DOHH2 (cell line): ENCODE data around the gene SNRPA.

Source experiments
- H3F3A ChIP-seq: fragments of 200-600 bp; sonication (generic), shearing (Covaris generic); 2 replicates; pipeline ENCODE4 v1.6.0; 2016; ENCODE audit warnings: antibody characterized with exemption, mild to moderate bottlenecking; ENCODE audit not compliant: control insufficient read depth, insufficient read depth
- H3K27ac ChIP-seq: fragments of 200-600 bp; sonication (generic); 2 replicates; pipeline ENCODE4 v1.5.1; 2014; ENCODE audit warnings: low read depth, mild to moderate bottlenecking, low read length, moderate library complexity
- H3K27me3 ChIP-seq: fragments of 200-600 bp; sonication (generic); 2 replicates; pipeline ENCODE4 v1.6.1; 2014; ENCODE audit warnings: mild to moderate bottlenecking, low read length, mixed read lengths; ENCODE audit not compliant: control insufficient read depth
- H3K36me3 ChIP-seq: fragments of 200-600 bp; sonication (generic); 2 replicates; pipeline ENCODE4 v1.6.1; 2014; ENCODE audit warnings: mild to moderate bottlenecking, low read length, moderate library complexity, mixed read lengths; ENCODE audit not compliant: control insufficient read depth
- H3K4me1 ChIP-seq: fragments of 200-600 bp; sonication (generic); 2 replicates; pipeline ENCODE4 v1.6.1; 2014; ENCODE audit warnings: mild to moderate bottlenecking, low read length, mixed read lengths; ENCODE audit not compliant: control insufficient read depth
- H3K4me2 ChIP-seq: fragments of 200-600 bp; sonication (generic); 2 replicates; pipeline ENCODE4 v1.6.0; 2014; ENCODE audit warnings: mild to moderate bottlenecking, low read length, moderate library complexity
- H3K4me3 ChIP-seq: fragments of 200-600 bp; sonication (generic); 2 replicates; pipeline ENCODE4 v1.5.1; 2014; ENCODE audit warnings: mild to moderate bottlenecking, low read length, mixed read lengths
- H3K79me2 ChIP-seq: fragments of 200-600 bp; sonication (generic); 2 replicates; pipeline ENCODE4 v1.6.1; 2014; ENCODE audit warnings: mild to moderate bottlenecking, low read length, mixed read lengths; ENCODE audit not compliant: control insufficient read depth
- H3K9me2 ChIP-seq: fragments of 200-600 bp; sonication (generic); replicated peaks from 2 replicates; pipeline ENCODE4 v1.6.1; 2014; ENCODE audit warnings: mild to moderate bottlenecking, low read length, mixed read lengths; ENCODE audit not compliant: control insufficient read depth
- H3K9me3 ChIP-seq: fragments of 200-600 bp; sonication (generic); 2 replicates; pipeline ENCODE4 v1.6.1; 2014; ENCODE audit warnings: antibody characterized with exemption, low read length, mixed read lengths; ENCODE audit not compliant: control insufficient read depth, insufficient read depth
- H4K20me1 ChIP-seq: fragments of 200-600 bp; sonication (generic); 2 replicates; pipeline ENCODE4 v1.6.0; 2014; ENCODE audit warnings: low read depth, mild to moderate bottlenecking, antibody characterized with exemption, low read length, moderate library complexity; ENCODE audit not compliant: control insufficient read depth, insufficient read depth
- CTCF ChIP-seq: fragments of 200-600 bp; sonication (generic); IDR thresholded peaks from one replicate; pipeline ENCODE4 v1.5.1; 2014; ENCODE audit warnings: antibody characterized with exemption, mild to moderate bottlenecking, low read depth, low read length; ENCODE audit not compliant: poor library complexity, severe bottlenecking
- EZH2phosphoT487 ChIP-seq: fragments of 200-600 bp; sonication (generic); IDR thresholded peaks from 2 replicates; pipeline ENCODE4 v1.6.1; 2017; ENCODE audit warnings: borderline replicate concordance, mild to moderate bottlenecking, antibody characterized with exemption, low read length, moderate library complexity, mixed read lengths

Gene SNRPA

GRCh38 chr19:40716482-40717324 is 34.3 kb upstream of the SNRPA start, which contains the start of the genes COQ8B and ITPKC:
Gene COQ8B, minus strand, starts transcription at chr19:40716886. Its CDS starts 2,254 bp downstream, at chr19:40714632.
Gene ITPKC, plus strand, starts transcription at chr19:40717112. Its CDS starts 24 bp downstream, at chr19:40717136.
- H3K4me1 ChIP-seq = peaks cover 42% of the 10 kb centered on the region
- no peaks in the 10 kb centered on the region; the same call in 1 of the 2 replicates for H3F3A ChIP-seq
- TF ChIP-seq CTCF (peak; percentile 12), EZH2phosphoT487 (no peak)
- H3K4me3 ChIP-seq = peak within 1 kb of the TSS; percentile 78
- no peaks in the 10 kb centered on the region for H4K20me1 ChIP-seq
- peaks cover 4% of the 10 kb centered on the region for H3K36me3 ChIP-seq
- H3K9me3 ChIP-seq = no peaks in the 10 kb centered on the region
- peaks cover 37% of the 10 kb centered on the region for H3K79me2 ChIP-seq
- no peaks in the 10 kb centered on the region for H3K27me3 ChIP-seq
- H3K4me2 ChIP-seq = peak within 1 kb of the TSS; percentile 97
- H3K9me2 ChIP-seq = no peaks in the 10 kb centered on the region
- H3K27ac ChIP-seq = peak within 1 kb of the TSS; percentile 57

- Histone ChIP-seq H3K36me3 (peaks cover 4% of the 10 kb centered on the region), H3K4me2 (peak overlapping the region; percentile 97), H3K9me2 (no peaks in the 10 kb centered on the region), H3K27me3 (no peaks in the 10 kb centered on the region), H3K4me3 (peak overlapping the region; percentile 78), H3K27ac (no peak overlapping the region), H3K79me2 (peaks cover 37% of the 10 kb centered on the region), H3K4me1 (peaks cover 42% of the 10 kb centered on the region), H3F3A (no peaks in the 10 kb centered on the region; the same call in 1 of the 2 replicates), H3K9me3 (no peaks in the 10 kb centered on the region), H4K20me1 (no peaks in the 10 kb centered on the region)
- TF ChIP-seq CTCF (no peak), EZH2phosphoT487 (no peak)
Observed at GRCh38 chr19:40717325-40717879, 33.6 kb upstream of the SNRPA start.

- Histone ChIP-seq H3K9me3 (no peaks in the 10 kb centered on the region), H3K4me1 (peaks cover 42% of the 10 kb centered on the region), H3F3A (no peaks in the 10 kb centered on the region; the same call in 1 of the 2 replicates), H3K4me3 (peak overlapping the region; percentile 78), H3K4me2 (peak overlapping the region; percentile 97), H3K36me3 (no peaks in the 10 kb centered on the region), H3K27me3 (no peaks in the 10 kb centered on the region), H3K79me2 (peaks cover 37% of the 10 kb centered on the region), H3K27ac (no peak overlapping the region), H4K20me1 (no peaks in the 10 kb centered on the region), H3K9me2 (no peaks in the 10 kb centered on the region)
- no peak for TF ChIP-seq EZH2phosphoT487
- TF ChIP-seq CTCF = no peak
Observed at GRCh38 chr19:40717880-40718773, 32.9 kb upstream of the SNRPA start.
